Measurements from ENCODE around the gene DBN1.

The DBN1 gene

DNA sequence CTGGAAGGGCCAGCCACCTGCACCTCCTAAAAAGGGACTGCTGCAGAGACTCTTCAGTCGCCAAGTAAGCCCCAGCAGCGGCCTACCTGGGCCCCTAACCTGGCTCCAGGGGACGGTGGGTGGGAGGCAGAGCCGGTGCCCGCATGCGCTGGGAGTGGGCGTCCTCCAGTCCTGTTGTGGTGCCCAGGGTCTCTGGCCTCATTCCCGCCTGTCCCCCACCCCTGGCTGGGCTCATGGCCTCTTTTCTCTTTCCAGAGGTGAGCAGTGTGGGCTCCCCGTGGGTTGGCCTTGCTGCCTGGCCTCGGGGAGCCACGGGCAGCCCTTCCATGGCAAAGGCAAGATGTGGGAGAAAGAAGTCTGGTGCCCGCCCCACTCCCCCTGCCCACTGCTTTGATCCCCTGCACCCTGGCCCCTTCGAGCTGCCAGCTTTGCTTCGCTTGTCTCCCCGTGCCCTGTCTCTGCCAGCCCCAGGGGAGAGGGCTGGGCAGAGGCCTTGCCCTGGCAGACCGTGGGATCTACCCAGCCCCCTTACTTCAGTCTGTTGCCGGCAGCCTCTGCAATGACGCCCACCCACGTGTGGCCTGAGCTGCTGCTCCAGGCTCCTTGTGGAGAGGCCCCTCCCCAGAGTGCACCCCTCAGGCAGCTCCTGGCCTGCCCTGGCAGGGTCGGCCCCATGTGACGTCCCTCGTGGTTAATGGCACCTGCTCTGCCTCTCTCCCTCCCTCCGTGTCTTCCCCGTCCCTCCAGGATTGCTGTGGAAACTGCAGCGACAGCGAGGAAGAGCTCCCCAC is 32.2 kb downstream of the DBN1 start:
- DNase-seq, result no peak

DNA sequence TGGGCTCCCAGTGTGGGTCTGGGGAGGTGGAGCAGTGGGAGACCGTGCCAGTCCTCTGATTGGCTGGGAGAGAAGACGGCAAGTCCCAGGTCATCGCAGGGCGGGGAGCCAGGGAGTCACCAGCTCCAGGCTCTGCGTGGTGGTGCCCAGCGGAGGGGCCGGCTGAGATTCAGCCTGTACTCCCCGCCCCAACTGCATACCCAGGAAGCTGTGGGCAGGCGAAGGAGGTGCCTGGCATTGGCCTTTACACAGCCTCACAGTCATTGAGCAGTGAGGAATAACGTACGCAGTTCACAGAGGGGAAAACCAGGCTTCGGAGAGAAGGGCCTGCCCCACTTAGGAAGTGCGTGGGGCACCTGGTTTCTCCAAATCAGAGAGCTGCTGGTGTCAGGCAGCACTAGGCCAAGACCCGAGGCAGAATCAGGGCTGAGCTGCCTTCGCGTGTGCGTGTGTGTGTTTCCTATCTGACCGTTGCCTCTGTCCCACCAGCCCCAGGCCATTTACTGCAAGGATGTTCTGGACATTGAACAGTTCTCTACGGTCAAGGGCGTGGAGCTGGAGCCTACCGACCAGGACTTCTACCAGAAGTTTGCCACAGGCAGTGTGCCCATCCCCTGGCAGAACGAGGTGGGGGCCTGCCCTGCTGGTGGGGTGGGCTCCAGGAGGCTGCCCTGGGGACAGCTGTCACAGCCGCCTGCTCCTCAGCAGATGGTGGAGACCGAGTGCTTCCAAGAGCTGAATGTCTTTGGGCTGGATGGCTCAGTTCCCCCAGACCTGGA is 33.0 kb downstream of the DBN1 start:
- no peak for DNase-seq

DNA sequence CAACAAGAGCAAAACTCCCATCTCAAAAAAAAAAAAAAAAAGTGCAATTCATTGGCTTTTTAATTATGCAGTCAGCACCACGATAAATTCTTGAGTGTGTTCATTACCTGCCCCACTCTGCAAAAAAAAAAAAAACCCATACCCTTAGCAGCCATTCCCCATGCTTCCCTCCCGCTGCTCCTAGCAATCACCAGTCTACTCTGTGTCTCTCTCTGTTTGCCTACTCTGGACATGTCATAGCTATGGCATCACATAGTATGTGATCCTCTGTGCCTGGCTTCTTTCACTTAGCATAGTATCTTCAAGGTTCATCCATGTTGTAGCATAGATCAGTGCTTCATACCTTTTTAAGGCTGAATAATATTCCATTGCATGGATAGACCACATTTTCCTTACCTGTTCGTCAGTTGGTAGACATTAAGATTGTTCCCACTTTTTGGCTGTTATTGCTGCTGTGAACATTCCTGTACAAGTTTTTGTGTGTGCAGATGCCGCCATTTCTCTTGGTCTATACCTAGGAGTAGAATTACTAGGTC is 33.8 kb downstream of the DBN1 start:
- DNase-seq, result no peak

DNA sequence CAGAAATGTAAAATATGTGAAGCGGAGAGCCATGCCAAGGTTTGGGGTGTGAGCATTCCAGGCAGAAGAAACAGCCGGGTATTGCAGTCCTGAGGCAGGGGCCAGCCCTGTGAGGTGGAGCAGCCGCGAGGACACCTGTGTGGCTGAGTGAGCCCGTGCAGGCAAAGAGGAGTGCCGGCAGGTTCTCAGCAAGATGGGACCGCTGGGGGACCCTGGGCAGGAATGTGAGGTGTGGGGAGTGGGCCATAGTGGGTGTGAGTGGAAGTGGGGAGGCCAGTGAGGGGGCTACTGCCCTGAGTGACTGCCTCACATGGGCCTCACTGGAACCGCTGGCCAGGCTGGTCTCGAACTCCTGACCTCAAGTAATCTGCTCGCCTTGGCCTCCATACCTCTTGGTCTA is 35.0 kb downstream of the DBN1 start:
- no peak for DNase-seq

DNA sequence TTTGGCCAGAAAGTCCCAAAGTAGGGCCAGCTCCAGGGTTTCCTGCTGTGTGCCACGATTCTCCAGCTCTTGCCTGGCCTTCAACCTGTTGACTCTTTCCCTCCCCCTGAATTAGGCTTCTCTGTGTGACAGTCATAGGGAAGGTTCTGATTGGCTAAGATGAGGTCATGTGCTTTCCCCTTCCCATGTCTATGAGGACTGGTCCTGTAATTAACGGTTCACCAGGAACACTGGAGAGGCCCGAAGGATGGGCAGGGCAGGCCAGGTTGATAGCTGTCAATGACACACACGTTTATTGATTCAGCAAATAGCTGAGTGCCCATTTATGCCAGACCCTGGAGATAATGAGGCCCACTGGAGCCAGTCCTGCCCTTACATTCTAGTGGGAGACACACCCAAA is 35.8 kb downstream of the DBN1 start:
- DNase-seq, result no peak

DNA sequence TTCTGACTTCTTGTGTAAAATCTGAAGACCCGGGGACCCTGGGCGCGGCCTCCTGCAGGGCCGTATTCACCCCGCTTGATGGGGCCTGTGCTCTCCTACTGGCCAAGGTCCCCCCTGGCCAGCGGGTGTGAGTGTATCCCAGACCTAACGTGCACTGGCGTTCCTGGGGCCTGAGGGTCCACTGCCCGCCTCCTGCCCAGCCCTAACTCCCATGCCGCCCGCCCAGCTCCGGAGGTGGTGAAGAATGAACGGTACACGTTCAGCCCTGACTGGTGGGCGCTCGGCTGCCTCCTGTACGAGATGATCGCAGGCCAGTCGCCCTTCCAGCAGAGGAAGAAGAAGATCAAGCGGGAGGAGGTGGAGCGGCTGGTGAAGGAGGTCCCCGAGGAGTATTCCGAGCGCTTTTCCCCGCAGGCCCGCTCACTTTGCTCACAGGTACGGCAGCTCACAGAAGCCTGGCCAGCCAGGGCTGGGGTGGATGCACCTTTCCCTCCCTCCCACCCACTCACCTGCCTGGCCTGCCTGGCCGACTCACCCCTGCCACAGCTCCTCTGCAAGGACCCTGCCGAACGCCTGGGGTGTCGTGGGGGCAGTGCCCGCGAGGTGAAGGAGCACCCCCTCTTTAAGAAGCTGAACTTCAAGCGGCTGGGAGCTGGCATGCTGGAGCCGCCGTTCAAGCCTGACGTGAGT is 37.4 kb downstream of the DBN1 start:
- DNase-seq, result no peak

DNA sequence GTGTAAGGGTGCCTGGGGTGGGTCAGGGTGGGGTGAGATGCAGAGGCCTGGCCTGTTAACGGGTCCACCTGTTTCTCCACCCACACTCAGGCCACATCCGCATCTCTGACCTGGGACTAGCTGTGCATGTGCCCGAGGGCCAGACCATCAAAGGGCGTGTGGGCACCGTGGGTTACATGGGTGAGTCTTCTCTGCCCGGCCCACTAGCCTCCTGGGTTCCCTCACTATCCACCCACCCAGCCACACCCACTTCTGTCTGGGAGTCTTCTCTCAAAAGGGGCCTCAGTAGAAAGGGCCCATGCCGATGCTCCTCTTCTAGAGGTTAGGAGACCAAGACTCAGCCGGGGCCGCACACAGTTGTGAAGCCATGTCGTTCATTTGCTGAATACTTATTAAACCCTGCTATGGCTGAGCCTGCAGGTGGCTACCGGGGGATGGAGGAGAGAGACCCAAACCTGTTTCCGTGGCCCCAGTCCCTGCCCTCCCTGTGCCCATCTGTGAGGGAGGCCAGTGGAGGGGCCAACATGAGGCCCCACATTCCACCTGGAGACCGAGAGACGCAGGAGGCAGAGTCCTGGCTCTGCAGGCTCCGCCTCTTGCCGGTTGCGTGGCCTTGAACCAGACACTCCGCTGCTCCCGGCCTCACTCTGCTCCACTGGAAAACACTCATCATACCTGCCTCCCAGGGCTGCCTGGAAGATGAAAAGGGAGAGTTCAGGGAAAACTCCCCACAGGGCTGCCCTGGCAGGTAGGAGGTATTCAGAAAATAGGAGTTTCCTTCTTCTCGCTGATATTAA is 38.3 kb downstream of the DBN1 start:
- no peak for DNase-seq

DNA sequence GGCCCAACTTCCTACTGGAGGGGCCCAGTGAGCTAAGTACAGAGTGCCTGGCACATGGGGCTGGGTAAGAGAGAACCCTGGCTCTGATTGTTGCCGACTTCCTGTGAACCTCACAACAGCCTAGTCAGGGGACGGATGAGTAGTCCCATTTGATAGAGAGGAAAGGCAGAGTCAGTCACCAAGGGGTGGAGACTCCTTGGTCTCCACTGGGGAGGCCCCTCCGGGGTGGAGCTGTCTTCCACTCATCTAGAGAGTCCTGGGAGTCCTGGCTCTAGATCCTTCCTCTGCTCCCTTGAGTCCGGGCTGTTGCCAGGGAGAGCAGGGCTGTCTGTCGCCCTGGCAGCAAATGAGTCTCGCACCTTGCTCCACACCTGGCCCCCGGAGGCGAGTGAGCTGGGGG is 39.0 kb downstream of the DBN1 start:
- no peak for DNase-seq

DNA sequence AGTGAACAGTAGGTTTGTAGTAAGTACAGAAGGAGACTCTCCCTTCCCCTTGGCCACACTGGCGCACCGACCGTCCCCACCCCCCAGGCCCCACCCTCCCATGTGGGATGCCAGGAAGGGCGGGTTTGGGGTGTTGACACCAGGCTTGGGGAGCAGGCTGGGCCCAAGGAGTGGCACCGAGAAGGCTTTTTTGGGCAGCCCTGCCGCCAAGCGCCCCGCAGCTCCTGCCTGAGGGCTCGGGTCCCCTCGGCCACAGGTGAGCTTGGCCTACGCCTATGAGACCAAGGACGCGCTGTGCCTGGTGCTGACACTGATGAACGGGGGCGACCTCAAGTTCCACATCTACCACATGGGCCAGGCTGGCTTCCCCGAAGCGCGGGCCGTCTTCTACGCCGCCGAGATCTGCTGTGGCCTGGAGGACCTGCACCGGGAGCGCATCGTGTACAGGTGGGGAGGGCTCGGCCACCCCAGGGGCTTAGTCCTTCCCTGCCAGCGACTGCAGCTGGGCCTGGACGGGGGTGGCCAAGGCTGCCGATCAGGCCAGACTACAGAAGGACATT is 39.7 kb downstream of the DBN1 start:
- no peak for DNase-seq

DNA sequence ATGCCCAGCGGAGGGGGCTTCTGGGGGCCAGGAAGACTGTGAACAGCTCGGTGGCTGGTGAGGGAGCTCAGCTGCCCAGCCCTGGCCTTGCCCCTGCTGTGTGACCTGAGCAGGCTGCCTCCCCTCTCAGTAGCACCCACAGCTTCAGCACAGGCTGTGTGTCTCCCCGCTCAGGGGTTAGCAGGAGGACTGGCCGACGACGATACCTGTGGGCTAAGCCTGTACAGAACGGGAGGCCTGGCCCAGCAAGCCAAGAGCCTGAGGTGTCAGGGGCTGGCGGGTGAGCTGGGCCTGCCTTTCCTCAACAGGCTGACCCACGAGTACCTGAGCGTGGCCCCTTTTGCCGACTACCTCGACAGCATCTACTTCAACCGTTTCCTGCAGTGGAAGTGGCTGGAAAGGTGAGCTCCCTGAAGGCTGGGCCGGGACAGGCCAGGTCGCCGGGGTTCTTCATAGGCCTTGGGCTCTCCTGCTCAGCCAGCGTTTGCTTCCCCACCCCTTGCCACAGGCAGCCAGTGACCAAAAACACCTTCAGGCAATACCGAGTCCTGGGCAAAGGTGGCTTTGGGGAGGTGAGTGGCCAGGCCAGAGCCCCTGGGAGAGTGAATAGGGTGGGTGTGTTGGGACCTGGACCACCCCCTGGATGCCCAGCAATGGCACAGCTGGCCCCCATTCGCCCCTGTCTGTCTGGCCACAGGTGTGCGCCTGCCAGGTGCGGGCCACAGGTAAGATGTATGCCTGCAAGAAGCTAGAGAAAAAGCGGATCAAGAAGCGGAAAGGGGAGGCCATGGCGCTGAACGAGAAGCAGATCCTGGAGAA is 40.4 kb downstream of the DBN1 start:
- no peak for DNase-seq

DNA sequence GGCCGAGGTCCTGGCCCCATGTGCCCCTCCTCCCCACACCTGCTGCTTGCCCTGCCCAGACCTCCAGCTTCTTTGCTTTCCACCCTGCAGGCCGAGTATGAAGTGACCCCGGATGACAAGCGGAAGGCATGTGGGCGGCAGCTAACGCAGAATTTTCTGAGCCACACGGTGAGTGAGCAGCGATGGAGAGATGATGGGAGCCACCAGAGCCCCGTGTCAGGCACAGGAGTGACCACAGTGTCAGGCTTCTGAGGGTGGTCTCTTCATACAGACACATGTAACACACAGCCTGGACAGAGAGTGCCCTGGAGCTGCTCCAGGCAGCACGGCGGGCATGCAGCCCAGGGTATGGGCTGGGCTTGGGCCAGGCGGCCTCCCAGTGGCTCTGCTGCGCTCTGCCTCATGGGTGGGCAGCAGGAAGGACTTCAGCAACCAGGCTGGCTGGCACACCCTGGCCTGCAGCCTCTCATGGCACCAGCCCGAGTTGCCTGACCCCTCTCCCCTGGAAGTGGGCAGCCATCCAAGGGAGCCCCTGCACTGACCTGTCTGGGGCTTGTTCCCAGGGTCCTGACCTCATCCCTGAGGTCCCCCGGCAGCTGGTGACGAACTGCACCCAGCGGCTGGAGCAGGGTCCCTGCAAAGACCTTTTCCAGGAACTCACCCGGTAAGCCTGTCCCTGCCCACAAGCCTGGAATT is 41.1 kb downstream of the DBN1 start:
- DNase-seq, result no peak

DNA sequence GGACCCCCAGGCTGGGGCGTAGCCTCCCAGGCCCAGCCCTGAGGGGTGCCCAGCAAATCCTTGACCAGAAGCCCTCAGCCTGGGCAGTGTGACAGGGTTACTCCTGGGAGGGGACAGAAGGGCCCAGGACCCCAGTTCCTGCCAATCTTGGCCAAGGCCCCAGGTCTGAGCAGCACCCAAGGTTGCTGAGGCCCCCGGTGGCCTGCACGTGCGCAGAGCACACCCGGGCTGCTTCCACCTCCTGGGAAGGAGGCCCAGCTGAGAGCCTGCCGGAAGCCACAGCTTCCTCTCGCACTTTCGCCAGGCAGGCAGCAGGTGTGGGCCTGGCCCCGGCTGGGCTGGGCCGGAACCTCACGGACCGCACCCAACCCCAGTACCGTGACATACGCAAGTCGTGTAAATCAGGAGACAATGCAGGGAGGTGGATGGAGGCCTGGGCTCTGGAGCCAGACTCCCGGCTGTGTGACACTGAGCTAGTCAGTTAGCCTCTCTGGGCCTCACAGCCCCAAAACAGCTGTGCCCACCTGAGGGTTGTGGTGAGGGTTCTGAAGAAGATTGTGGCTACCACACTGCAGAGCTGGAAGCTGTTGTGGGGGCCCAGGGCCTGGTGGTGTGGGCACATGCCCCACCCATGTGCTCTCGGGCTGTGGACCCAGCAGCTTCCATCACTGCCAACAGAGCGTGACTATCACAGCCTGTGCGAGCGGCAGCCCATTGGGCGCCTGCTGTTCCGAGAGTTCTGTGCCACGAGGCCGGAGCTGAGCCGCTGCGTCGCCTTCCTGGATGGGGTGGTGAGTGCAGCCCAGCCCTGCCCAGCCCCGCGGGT is 41.9 kb downstream of the DBN1 start:
- peak; percentile 42 to 76 for DNase-seq

DNA sequence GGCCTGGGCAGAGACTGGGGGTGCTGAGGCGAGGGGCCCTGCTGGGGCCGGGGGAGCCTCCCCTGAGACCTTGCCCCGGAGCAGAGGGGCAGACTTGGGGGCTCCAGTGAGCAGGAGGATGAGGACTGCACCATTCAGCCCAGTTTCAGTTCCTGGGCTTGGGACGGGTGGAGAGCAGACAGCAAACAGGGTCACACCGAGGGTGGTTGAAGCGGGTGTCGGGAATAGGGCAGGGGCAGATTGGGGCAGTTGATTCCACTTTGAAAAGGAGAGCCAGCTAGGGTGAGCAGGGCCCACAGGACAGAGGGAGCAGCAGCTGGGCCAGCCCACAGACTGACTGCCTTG is 42.5 kb downstream of the DBN1 start:
- no peak for DNase-seq

DNA sequence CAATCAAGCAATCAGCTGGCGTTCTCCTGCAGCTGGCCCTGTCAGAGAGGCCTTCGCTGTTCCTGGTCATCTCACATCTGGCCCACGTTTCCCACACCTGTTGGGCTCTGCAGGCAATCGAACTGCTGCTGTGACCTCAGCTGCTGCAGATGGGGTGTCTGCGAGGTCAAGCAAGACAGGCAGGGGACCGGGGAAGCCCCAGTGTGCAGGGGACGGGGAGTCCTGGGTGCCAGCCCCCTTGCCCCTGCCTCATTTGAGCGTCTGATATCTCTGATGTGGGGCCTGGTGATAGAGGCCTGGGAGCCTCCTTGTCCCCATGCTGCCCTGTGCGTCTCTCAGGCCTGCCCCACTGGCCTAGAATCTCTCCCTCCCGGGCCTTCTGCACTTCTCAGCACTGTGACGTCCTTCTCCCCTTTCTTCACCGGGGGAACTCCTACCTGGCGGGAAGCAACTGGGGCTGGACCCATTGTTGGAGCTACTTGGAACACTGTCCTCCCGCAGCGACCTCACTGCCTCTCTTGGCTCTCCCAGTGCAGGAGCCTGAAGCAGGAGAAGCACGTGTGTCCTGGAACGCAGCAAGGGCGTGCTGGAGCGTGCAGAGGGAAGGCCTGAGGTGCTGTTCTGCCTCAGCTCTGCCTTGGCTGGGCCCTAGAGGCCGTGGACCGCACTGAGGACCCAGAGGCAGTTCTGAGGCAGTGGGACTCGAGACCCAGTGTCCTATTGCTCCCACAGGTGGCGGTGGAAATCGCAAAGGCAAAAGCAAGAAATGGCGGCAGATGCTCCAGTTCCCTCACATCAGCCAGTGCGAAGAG is 43.1 kb downstream of the DBN1 start:
- no peak for DNase-seq

DNA sequence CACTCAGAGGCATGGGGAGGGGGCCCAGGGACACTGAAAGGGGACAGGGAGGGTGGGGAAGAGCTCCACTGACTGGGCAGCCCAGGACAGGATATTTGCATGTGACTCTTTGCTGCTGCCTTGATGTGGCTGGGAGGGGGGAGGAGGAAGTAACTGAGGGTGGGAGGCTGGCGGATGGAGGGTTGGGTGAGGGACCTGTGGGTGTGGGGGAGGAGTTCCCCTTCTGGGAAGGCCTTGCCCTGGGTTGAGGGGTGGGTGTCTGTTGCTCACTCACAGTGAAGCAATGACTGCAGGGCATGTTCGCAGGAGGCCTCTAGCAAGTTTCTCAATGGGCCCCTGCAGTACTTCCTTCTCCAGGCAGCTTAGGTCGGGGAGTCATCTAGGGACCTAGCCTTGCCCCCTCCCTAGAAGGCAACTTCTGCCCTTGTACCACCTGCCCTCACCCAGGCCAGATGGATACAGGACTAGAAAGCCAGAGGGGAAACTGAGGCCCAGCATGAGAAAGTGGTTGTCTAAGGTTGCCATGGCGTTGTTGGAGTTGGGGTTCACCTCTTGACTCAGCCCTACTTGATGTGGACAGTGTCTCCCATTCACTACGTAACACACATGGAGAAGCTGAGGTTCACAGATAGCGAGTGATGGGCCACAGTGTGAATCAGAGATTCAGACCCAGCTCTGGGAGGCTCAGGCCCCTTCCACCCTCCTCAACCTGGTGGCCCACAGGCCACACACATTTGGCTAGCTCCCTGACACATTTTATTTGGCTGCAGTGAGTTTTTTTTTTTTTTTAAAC is 44.0 kb downstream of the DBN1 start:
- DNase-seq, result peak; percentile 96

DNA sequence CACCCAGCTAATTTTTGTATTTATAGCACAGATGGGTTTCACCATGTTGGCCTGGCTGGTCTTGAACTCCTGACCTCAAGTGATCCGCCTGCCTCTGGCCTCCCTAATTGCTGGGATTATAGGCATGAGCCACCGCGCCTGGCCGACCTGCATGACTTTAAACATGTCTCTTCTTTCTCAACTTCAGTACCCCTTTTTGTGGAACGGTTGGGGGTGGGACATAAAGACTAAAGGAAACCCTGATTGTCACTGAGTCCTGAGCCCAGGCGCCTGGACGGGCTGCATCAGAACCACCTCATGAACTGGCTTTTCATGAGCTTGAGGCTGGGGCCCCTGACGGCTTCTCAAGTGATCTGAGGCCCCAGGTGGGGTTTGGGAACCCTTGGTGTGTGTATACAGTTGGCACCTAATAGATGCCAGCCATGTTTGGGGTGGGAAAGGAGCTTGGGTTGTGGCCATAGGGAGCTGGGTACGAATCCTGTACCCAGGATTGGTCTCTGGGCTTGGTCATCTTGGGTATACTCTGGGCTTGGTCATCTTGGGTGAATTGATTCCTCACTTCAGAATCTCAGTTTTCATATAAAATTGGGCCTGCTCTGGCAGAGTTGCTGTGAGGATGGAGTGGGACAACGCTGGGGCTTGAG is 44.7 kb downstream of the DBN1 start:
- no peak for DNase-seq

DNA sequence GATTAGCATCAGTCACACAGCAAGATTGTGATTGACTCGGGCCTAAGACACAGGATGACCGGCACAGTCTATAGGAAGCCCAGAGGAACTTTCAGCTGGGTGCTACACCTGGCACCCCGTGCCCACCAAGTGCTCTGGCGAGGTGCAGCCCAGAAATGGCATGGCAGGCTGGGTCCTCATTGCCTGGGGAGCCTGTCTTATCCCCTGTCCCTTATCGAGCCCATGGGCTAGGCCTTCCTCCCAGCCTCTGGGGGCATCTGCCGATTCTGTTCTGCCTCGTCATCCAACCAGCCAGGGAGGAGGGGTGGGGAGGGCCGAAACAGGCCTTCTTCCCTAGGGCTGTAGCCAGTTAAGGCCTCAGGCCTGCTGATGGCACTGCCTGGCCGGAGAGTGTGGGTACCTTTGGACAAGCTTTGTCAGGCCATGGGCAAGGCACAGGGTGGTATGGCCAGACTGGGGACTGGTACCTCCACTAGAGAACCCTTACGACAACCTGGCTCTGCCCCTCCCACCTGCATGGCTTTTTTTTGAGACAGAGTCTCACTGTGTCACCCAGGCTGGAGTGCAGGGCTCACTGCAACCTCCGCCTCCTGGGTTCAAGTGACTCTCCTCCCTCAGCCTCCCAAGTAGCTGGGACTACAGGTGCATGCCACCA is 45.4 kb downstream of the DBN1 start:
- no peak for DNase-seq
